Measurements from ENCODE around the gene OR10C1.

Gene OR10C1

GRCh38 chr6:29483735-29484134, 44.6 kb downstream of the OR10C1 start:
- H2AFZ ChIP-seq (ENCODE audit: low read depth): no peak overlapping the region
- H3K4me2 ChIP-seq: no peak overlapping the region
- H3K4me3 ChIP-seq (IDR thresholded peaks at IDR 0.05; ENCODE audit: insufficient read depth, low read depth, low read length): no peak overlapping the region
- H3K27me3 ChIP-seq (ENCODE audit: insufficient read depth, low read depth): no peaks in the 10 kb centered on the region
- TF ChIP-seq, protein P1, sequence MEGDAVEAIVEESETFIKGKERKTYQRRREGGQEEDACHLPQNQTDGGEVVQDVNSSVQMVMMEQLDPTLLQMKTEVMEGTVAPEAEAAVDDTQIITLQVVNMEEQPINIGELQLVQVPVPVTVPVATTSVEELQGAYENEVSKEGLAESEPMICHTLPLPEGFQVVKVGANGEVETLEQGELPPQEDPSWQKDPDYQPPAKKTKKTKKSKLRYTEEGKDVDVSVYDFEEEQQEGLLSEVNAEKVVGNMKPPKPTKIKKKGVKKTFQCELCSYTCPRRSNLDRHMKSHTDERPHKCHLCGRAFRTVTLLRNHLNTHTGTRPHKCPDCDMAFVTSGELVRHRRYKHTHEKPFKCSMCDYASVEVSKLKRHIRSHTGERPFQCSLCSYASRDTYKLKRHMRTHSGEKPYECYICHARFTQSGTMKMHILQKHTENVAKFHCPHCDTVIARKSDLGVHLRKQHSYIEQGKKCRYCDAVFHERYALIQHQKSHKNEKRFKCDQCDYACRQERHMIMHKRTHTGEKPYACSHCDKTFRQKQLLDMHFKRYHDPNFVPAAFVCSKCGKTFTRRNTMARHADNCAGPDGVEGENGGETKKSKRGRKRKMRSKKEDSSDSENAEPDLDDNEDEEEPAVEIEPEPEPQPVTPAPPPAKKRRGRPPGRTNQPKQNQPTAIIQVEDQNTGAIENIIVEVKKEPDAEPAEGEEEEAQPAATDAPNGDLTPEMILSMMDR (conservative IDR thresholded peaks at IDR 0.05; ENCODE audit: low read depth, low read length): no peak
- H4K20me1 ChIP-seq (ENCODE audit: insufficient read depth): no peaks in the 10 kb centered on the region
- no peak overlapping the region for H3K9ac ChIP-seq
- no peaks in the 10 kb centered on the region for H3K36me3 ChIP-seq (ENCODE audit: insufficient read depth)
- no peaks in the 10 kb centered on the region for H3K4me1 ChIP-seq (ENCODE audit: low read depth, poor library complexity, severe bottlenecking)
- H3K79me2 ChIP-seq (ENCODE audit: insufficient read depth, low read depth): no peaks in the 10 kb centered on the region
- H3K27ac ChIP-seq: no peak overlapping the region

DNA sequence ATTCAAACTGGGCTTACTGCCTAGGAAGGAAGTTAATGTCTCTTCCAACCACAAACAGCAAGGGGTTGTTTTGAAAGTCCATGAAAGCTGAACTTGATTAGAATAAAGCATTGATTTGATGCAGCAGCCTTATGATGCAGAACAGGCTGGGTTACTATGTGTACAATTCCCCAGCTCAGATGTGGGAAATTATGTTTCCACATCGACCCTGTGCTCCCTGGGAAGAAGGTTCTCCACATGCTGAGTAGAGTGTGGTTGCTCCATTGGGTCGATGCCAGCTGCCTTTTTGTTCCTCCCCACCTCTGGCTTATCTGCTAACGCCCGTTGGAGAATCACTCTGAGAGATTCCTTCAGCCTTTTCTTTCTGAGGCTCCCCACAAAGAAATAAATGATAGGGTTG, 47.5 kb downstream of the OR10C1 start:
- Histone ChIP-seq H3K4me2 (no peak overlapping the region), H3K9ac (no peak overlapping the region), H3K27me3 (ENCODE audit: insufficient read depth, low read depth) (no peaks in the 10 kb centered on the region), H4K20me1 (ENCODE audit: insufficient read depth) (no peaks in the 10 kb centered on the region), H3K79me2 (ENCODE audit: insufficient read depth, low read depth) (no peaks in the 10 kb centered on the region), H3K27ac (no peak overlapping the region), H3K36me3 (ENCODE audit: insufficient read depth) (no peaks in the 10 kb centered on the region), H2AFZ (ENCODE audit: low read depth) (no peak overlapping the region), H3K4me3 (IDR thresholded peaks at IDR 0.05; ENCODE audit: insufficient read depth, low read depth, low read length) (no peak overlapping the region), H3K4me1 (ENCODE audit: low read depth, poor library complexity, severe bottlenecking) (no peaks in the 10 kb centered on the region)
- TF ChIP-seq, protein P1 (conservative IDR thresholded peaks at IDR 0.05; ENCODE audit: low read depth, low read length): no peak

- Histone ChIP-seq H3K27me3 (ENCODE audit: insufficient read depth, low read depth) (no peaks in the 10 kb centered on the region), H3K36me3 (ENCODE audit: insufficient read depth) (no peaks in the 10 kb centered on the region), H4K20me1 (ENCODE audit: insufficient read depth) (no peaks in the 10 kb centered on the region), H3K9ac (no peak overlapping the region), H3K79me2 (ENCODE audit: insufficient read depth, low read depth) (no peaks in the 10 kb centered on the region), H2AFZ (ENCODE audit: low read depth) (no peak overlapping the region), H3K4me1 (ENCODE audit: low read depth, poor library complexity, severe bottlenecking) (no peaks in the 10 kb centered on the region), H3K27ac (no peak overlapping the region), H3K4me2 (no peak overlapping the region), H3K4me3 (IDR thresholded peaks at IDR 0.05; ENCODE audit: insufficient read depth, low read depth, low read length) (no peak overlapping the region)
- TF ChIP-seq, protein P1 (conservative IDR thresholded peaks at IDR 0.05; ENCODE audit: low read depth, low read length): no peak
Observed at GRCh38 chr6:29487131-29487530, 48.0 kb downstream of the OR10C1 start.

DNA sequence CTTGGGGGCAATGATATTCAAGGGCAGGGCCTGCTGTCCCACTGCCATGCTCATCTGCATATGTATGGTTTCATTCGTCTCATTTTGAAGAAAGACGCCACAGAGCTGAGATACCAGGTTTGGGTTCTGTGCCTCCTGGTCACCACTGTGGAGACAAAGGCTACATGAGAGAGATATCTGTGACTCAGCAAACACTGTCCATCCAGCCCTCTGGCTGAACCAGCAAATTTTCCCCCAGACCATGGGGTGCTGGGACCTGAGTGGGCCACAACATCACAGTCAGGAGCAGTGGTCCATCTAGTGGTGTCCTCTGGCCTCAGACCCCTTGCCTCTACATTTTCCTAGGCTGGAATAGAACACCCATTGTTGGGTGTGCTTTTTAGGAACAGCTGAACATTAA, 48.6 kb downstream of the OR10C1 start, which contains the start of gene MAS1L:
Gene MAS1L (minus strand): TSS at position 297 of the 400 bp plus-strand sequence. CDS start 54 bp downstream, at position 243.
- Histone ChIP-seq H2AFZ (ENCODE audit: low read depth) (no peak within 1 kb of the TSS), H3K9ac (no peak within 1 kb of the TSS), H3K27me3 (ENCODE audit: insufficient read depth, low read depth) (no peaks in the 10 kb centered on the region), H3K36me3 (ENCODE audit: insufficient read depth) (no peaks in the 10 kb centered on the region), H3K79me2 (ENCODE audit: insufficient read depth, low read depth) (no peaks in the 10 kb centered on the region), H3K4me2 (no peak within 1 kb of the TSS), H3K4me1 (ENCODE audit: low read depth, poor library complexity, severe bottlenecking) (no peaks in the 10 kb centered on the region), H3K27ac (no peak within 1 kb of the TSS), H3K4me3 (IDR thresholded peaks at IDR 0.05; ENCODE audit: insufficient read depth, low read depth, low read length) (no peak within 1 kb of the TSS), H4K20me1 (ENCODE audit: insufficient read depth) (no peaks in the 10 kb centered on the region)
- TF ChIP-seq, protein P1 (conservative IDR thresholded peaks at IDR 0.05; ENCODE audit: low read depth, low read length): no peak
